ENCODE measurements around the gene LRP10.

GRCh38 chr14:22864979-22865378, 6.6 kb upstream of the LRP10 start:
- TF ChIP-seq CTCF (IDR thresholded peaks at IDR 0.05) (no peak), POLR2A (IDR thresholded peaks at IDR 0.05) (no peak)

Measured in prostate gland (tissue), 2 donors.